HG03025 (cell line): ENCODE data around the gene AMOTL2.

Experiments
- ATAC-seq: cut with Tn5 transposase; IDR thresholded peaks from one replicate; pipeline ENCODE4 v1.9.1; 2021; ENCODE audit warnings: mild to moderate bottlenecking, moderate library complexity; ENCODE audit not compliant: unreplicated experiment, low FRiP score

Gene AMOTL2

GRCh38 chr3:134353831-134354611, 20.2 kb downstream of the AMOTL2 start:
- no peak for ATAC-seq

GRCh38 chr3:134353171-134353825, 20.9 kb downstream of the AMOTL2 start:
- ATAC-seq, result no peak

GRCh38 chr3:134352031-134352671, 22.1 kb downstream of the AMOTL2 start:
- no peak for ATAC-seq

GRCh38 chr3:134351427-134351826, 22.8 kb downstream of the AMOTL2 start:
- ATAC-seq, result no peak

- ATAC-seq, result no peak
These were observed 23.4 kb downstream of the AMOTL2 start for GRCh38 chr3:134350861-134351311.

- ATAC-seq, result no peak
These were observed 24.0 kb downstream of the AMOTL2 start for GRCh38 chr3:134350266-134350665.

- ATAC-seq, result no peak
These were observed 25.7 kb downstream of the AMOTL2 start for GRCh38 chr3:134348524-134348923.

GRCh38 chr3:134347551-134347950, 26.7 kb downstream of the AMOTL2 start:
- ATAC-seq, result no peak

- ATAC-seq, result no peak
These were observed 27.5 kb downstream of the AMOTL2 start for GRCh38 chr3:134346744-134347143.

- no peak for ATAC-seq
These were observed 29.0 kb downstream of the AMOTL2 start for GRCh38 chr3:134345202-134345601.

GRCh38 chr3:134344560-134344959, 29.7 kb downstream of the AMOTL2 start:
- no peak for ATAC-seq

- no peak for ATAC-seq
These were observed 32.0 kb downstream of the AMOTL2 start for GRCh38 chr3:134342259-134342658.

- no peak for ATAC-seq
These were observed 32.9 kb downstream of the AMOTL2 start for GRCh38 chr3:134341389-134341788.

- ATAC-seq, result no peak
These were observed 33.3 kb downstream of the AMOTL2 start for GRCh38 chr3:134340982-134341365.

GRCh38 chr3:134340362-134340981, 33.8 kb downstream of the AMOTL2 start:
- no peak for ATAC-seq

GRCh38 chr3:134339913-134340312, 34.3 kb downstream of the AMOTL2 start:
- ATAC-seq, result no peak

GRCh38 chr3:134339331-134339730, 34.9 kb downstream of the AMOTL2 start:
- ATAC-seq, result no peak

- no peak for ATAC-seq
These were observed 35.6 kb downstream of the AMOTL2 start for GRCh38 chr3:134338516-134339261.

GRCh38 chr3:134338201-134338512, 36.1 kb downstream of the AMOTL2 start:
- no peak for ATAC-seq

GRCh38 chr3:134337511-134338200, 36.6 kb downstream of the AMOTL2 start:
- ATAC-seq, result no peak
